Right ventricle myocardium inferior (tissue), 1 donor: Measurements from ENCODE around the gene ZSWIM5. TPM values are rescaled to one million over a fixed set of nuclear protein-coding genes. Genes with fewer than 3 reads are reported as not detected.
"Not testable (repeated sequence)": the region's sequence is repeated elsewhere in the genome, so short reads cannot be mapped to it uniquely, and the experiment has no call there.

ENCODE experiments used
- ATAC-seq: fragments of 200-7000 bp; cut with Tn5 transposase; one replicate; pipeline ENCODE4 v1.9.1; 2020; ENCODE audit warnings: mild to moderate bottlenecking, moderate library complexity
- DNase-seq: peaks from one replicate; pipeline ENCODE4 v3.0.0; 2021; ENCODE audit errors: missing footprints
- intact Hi-C: fragments of 100-400 bp; cut with DNase I; formaldehyde crosslinking; loops from one replicate; pipeline ENCODE4 v1.11.0; 2022
- total RNA-seq: library from RNA; stranded (reverse); fragmentation: NEBNext Ultra II Directional; extraction: Animal tissue kit (Norgen Biotek cat#: 25700); gene quantifications from one replicate; pipeline ENCODE4 v1.2.1, GENCODE V29; 2021
- donor health status: DM: no; HTN: yes; CAD: no; lungs with severe emphysema.

The ZSWIM5 gene
- total RNA-seq, 1 donor from 2014 or later: 0.81 TPM

- intact Hi-C loops, ATAC-seq, DNase-seq: not testable (repeated sequence)
Observed at GRCh38 chr1:45106156-45106545, 100.3 kb downstream of the ZSWIM5 start.

GRCh38 chr1:45105486-45106155 is 100.8 kb downstream of the ZSWIM5 start:
- DNase-seq, ATAC-seq, intact Hi-C loops: not testable (repeated sequence)

GRCh38 chr1:45103534-45103933 is 102.9 kb downstream of the ZSWIM5 start:
- no peak for ATAC-seq
- no peak for DNase-seq
- intact Hi-C loops: no loop called here

- ATAC-seq: no peak
- DNase-seq: no peak
- intact Hi-C loops: no loop called here
Observed at GRCh38 chr1:45101947-45102346, 104.5 kb downstream of the ZSWIM5 start.

GRCh38 chr1:45101528-45101927 is 104.9 kb downstream of the ZSWIM5 start:
- DNase-seq, ATAC-seq, intact Hi-C loops: not testable (repeated sequence)

GRCh38 chr1:45097944-45098343 is 108.5 kb downstream of the ZSWIM5 start:
- intact Hi-C loops: no loop called here
- DNase-seq (no peak), ATAC-seq (no peak)

- ATAC-seq (no peak), DNase-seq (no peak)
- intact Hi-C loops: no loop called here
Observed at GRCh38 chr1:45097079-45097478, 109.3 kb downstream of the ZSWIM5 start.

GRCh38 chr1:45095450-45095849 is 111.0 kb downstream of the ZSWIM5 start:
- intact Hi-C loops: no loop called here
- DNase-seq (no peak), ATAC-seq (no peak)

- DNase-seq, ATAC-seq, intact Hi-C loops: not testable (repeated sequence)
Observed at GRCh38 chr1:45094371-45094770, 112.0 kb downstream of the ZSWIM5 start.

GRCh38 chr1:45093334-45093733 is 113.1 kb downstream of the ZSWIM5 start:
- ATAC-seq (no peak), DNase-seq (no peak)
- intact Hi-C loops: no loop called here

GRCh38 chr1:45089711-45090110 is 116.7 kb downstream of the ZSWIM5 start:
- no peak for DNase-seq
- intact Hi-C loops: no loop called here
- no peak for ATAC-seq

- intact Hi-C loops: no loop called here
- no peak for ATAC-seq
Observed at GRCh38 chr1:45084562-45084961, 121.8 kb downstream of the ZSWIM5 start.

GRCh38 chr1:45079533-45079932 is 126.9 kb downstream of the ZSWIM5 start:
- intact Hi-C loops: no loop called here
- no peak for ATAC-seq
- no peak for DNase-seq

More at GRCh38 chr1:45084562-45084961, 121.8 kb downstream of the ZSWIM5 start:
- no peak for DNase-seq

GRCh38 chr1:45076959-45077358 is 129.4 kb downstream of the ZSWIM5 start:
- DNase-seq, ATAC-seq, intact Hi-C loops: not testable (repeated sequence)

- DNase-seq: no peak
- no peak for ATAC-seq
- intact Hi-C loops: no loop called here
Observed at GRCh38 chr1:45071567-45071966, 134.8 kb downstream of the ZSWIM5 start.

GRCh38 chr1:45067806-45068205 is 138.6 kb downstream of the ZSWIM5 start:
- no peak for DNase-seq
- intact Hi-C loops: no loop called here
- no peak for ATAC-seq

GRCh38 chr1:45065083-45065482 is 141.3 kb downstream of the ZSWIM5 start:
- DNase-seq: no peak
- no peak for ATAC-seq
- intact Hi-C loops: no loop called here

GRCh38 chr1:45062463-45062862 is 143.9 kb downstream of the ZSWIM5 start:
- ATAC-seq, DNase-seq, intact Hi-C loops: not testable (repeated sequence)

GRCh38 chr1:45059829-45060228 is 146.6 kb downstream of the ZSWIM5 start:
- ATAC-seq (no peak), DNase-seq (no peak)
- intact Hi-C loops: no loop called here

GRCh38 chr1:45057542-45057941 is 148.9 kb downstream of the ZSWIM5 start:
- intact Hi-C loops: no loop called here
- ATAC-seq (no peak), DNase-seq (no peak)
